Dermis blood vessel endothelial cell (primary cell): ENCODE measurements around the gene TMEM39B. TPM values are rescaled to one million over a fixed set of nuclear protein-coding genes. Genes with fewer than 3 reads are reported as not detected.
"Not testable (repeated sequence)": the region's sequence is repeated elsewhere in the genome, so short reads cannot be mapped to it uniquely, and the experiment has no call there.

Experiments
- DNase-seq: peaks from one replicate; pipeline ENCODE4 v3.0.0; 2010
- total RNA-seq: library from RNA; depleted of rRNA; stranded (reverse); fragments of >200 nt; gene quantifications from 2 replicates; pipeline ENCODE4 v1.2.3, GENCODE V29; 2014

The TMEM39B gene
- 9.9 and 18.3 TPM in 2 replicates for total RNA-seq

- peak; percentile 96 for DNase-seq
These were observed at the start of gene TMEM39B for GRCh38 chr1:32072622-32073298. Gene TMEM39B (plus strand): TSS chr1:32072939. CDS start chr1:32073048, 109 bp downstream.

DNA sequence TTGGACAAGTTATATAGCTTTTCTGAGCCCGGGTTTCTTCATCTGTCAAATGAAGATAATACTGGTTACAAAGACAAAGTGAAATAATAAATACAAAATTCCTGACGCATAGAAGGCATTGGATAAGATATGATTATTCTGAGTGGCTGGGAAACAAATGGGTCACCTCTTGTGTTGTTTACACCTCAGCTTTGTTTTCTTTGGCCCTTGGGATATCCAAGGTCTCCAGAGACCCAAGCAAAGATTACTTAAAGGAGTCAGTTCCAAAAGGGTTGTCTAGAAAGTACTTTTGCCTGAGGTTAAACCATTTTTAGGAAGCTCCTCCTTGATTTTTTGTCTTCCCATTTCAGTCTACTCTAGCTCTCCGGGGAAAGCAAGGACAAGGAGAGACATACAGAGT is 49.4 kb upstream of the TMEM39B start:
- DNase-seq: no peak

DNA sequence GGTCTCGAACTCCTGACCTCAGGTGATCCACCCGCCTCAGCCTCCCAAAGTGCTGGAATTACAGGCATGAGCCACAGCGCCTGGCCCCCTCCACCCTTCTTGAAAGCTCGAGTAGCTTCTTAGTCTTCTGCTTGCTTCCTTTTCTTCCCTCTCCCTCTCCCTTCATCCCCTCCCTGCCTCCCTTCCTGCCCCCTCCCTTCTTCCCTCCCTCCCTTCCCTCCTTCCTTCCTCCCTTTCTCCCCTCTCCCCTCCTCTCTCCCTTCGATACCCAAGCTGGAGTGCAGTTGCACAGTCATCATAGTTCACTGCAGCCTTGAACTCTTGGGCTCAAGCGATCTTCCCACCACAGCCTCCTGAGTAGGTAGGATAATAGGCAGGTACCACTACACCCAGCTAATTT is 47.2 kb upstream of the TMEM39B start:
- DNase-seq: no peak

DNA sequence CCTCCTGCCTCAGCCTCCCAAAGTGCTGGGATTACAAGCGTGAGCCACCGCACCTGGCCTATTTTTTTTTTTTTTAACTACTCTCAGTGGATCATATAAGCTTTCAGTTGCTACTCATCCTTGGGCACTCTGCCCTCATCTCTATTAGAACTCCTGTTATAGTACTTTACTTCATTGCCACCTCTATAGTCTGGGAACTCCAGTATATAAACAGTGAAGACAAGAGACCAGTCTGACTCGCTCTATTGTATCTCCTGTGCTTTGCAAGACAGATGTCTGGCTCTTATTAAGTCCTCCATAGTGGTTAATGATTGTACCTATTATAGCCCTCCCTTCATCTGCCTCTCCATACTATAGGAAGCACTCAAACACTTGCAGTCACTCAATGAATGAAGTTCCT is 44.0 kb upstream of the TMEM39B start:
- peak; percentile 24 for DNase-seq

DNA sequence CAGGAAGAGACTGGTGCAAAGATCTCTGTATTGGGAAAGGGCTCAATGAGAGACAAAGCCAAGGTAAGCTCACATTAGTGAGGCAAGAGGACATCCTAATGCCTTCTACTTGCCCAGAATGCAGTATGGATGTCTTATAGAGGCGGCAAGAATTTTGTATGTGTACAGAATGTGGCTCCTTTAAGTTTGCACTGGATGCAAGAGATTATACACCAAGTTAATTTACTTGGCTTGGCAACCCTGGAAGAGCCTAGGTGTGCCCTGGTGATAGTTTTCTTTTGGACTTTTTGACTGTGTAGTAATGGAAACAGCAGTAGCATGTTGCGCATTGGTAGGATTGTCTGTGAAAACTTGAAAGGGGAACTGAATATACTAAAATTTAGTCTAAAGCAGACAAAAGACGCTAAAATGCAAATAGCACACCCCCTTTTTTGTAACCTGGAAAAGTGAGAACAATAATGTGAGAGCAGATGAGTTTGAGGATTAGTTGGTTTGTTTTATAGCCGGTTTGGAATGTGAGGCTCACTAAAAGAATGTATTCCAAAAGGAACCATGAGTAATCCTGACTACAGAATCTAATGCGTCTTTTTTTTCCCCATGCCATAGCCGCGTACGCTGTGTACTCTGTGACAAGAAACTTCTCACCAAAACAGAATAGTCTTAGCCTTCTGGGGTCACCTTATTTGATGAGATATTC is 41.0 kb upstream of the TMEM39B start:
- peak; percentile 65 for DNase-seq

DNA sequence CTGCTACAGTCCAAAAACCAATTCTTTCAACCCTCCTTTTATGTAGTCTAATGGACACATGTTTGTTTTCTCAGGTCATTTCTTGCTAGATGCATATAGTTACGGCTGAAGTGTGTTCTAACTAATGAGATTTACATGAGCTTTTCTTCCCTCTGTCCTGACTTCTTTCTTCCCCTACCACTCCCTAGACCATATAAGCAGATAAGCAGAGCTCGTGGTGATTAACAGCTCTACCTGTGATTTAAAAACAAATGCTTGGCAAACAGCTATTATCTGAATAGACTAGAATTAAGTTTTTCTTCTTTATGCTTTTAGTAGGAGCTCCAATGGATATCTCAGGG is 40.5 kb upstream of the TMEM39B start:
- no peak for DNase-seq

- no peak for DNase-seq
These were observed 37.6 kb upstream of the TMEM39B start for GRCh38 chr1:32035119-32035518.

- DNase-seq: no peak
These were observed 32.0 kb upstream of the TMEM39B start for GRCh38 chr1:32040711-32041110.

- no peak for DNase-seq
These were observed 30.4 kb upstream of the TMEM39B start for GRCh38 chr1:32042330-32042729.

- DNase-seq: no peak
These were observed 28.5 kb upstream of the TMEM39B start for GRCh38 chr1:32044234-32044633.

DNA sequence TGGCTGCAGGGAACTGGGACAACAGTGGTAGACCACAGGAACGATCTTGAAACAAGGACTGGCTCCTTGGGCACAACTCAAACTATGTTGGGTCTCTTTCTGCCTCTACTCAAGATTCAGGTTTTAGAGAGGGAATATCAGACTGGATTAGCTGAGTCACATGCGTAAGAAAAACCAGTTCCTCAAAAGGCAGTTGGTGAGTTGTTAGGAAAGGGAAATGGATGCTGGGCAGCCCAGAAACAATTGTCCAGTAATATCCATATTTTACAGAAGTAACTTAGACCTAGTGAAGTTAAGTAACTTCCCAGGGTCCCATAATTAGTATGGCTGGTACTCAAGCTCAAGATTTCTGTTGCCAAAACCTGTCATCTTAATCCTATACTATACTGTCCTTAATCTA is 27.0 kb upstream of the TMEM39B start:
- DNase-seq: no peak

GRCh38 chr1:32047701-32048100 is 25.0 kb upstream of the TMEM39B start:
- no peak for DNase-seq

DNA sequence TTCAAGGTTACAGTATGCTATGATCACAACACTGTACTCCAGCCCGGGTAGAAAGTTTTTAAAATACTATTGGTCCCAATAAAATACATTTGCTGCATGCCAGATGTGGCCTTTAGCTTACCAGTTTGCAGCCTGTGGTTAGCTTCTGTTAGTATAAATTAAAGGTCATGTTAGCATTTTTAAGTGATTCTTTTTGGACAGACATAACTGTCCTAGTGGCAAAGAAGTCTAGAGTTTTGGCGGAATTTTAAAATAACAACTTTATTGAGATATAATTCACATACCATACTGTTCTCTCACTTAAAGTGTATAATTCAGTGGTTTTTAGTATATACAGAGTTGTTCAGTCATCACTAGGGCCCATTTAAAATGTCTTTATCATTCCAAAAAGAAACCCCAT is 24.3 kb upstream of the TMEM39B start:
- no peak for DNase-seq

GRCh38 chr1:32051706-32052105 is 21.0 kb upstream of the TMEM39B start:
- DNase-seq: no peak

DNA sequence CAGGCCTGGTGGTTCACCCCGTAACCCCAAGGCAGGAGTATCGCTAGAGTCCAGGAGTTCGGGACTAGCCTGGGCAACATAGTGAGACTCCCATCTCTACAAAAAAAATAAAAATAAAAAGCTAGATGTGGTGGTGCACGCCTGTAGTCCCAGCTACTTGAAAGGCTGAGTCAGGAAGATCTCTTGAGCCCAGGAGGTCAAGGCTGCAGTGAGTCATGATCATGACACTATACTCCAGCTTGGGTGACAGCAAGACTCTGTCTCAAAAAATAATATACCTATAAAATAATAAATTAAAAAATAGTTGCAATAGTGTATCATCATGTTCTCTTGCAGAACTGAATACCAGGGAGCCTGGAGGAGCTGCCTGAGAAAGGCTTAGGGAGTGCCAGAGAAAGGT is 19.9 kb upstream of the TMEM39B start:
- DNase-seq: no peak

DNA sequence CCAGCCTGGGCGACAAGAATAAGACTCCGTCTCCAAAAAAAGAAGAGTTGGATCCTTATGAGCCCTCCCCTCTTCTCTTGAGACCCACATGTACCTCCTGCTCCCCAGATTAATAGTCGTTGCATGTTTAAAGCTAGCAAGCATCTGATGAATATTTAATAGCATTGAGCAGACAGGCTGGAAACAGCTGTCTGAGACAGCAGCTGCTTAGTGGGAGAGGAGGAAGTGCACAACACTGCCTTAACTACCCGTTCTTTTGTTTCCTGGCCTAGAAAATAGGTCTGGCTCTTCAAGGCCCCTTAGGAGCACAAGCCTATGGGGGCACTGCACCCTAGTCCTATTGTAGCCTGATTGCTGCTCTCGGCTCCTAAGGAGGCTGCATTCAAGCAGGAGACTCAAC is 17.3 kb upstream of the TMEM39B start:
- DNase-seq: no peak

DNA sequence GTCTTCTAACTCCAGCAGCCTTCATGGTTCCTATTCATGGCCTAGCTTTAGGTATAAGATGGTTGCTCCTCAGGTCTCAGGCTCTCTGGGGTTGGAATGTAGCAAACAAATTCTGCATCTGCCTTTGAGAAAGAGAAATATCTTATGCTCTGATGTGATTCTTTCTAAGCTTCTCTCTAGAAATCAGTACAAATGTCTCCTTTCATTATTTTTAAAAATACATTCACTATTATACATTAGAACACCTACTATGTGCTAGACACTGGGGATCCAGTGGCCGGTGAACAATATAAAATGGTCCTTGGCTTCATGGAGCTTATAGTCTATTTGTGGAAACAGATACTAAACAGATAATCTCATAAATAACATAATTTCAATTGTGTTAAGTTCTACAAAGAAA is 16.1 kb upstream of the TMEM39B start:
- DNase-seq: no peak

DNA sequence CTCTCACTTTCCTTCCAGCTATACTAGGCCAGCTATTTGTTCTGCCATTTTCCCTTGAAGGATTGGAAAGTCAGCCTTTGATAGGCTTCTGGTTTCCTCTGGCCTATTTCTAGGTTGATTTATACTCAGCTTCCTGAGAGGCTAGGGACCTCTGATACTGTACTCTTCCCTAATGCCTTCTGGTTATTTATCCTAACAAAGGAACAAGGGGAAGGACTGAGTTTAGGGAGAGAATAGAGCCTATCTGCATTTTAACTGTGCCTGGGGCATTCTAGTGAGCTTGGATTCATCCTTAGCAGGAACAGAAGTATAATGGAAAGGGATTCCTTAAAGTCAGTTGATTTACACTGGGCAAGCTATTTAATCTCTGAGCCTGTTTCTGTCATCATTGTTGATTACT is 11.8 kb upstream of the TMEM39B start:
- no peak for DNase-seq

GRCh38 chr1:32062867-32063230 is 9.9 kb upstream of the TMEM39B start:
- DNase-seq: no peak

- DNase-seq: peak; percentile 79
These were observed 9.5 kb upstream of the TMEM39B start for GRCh38 chr1:32063261-32063681.

DNA sequence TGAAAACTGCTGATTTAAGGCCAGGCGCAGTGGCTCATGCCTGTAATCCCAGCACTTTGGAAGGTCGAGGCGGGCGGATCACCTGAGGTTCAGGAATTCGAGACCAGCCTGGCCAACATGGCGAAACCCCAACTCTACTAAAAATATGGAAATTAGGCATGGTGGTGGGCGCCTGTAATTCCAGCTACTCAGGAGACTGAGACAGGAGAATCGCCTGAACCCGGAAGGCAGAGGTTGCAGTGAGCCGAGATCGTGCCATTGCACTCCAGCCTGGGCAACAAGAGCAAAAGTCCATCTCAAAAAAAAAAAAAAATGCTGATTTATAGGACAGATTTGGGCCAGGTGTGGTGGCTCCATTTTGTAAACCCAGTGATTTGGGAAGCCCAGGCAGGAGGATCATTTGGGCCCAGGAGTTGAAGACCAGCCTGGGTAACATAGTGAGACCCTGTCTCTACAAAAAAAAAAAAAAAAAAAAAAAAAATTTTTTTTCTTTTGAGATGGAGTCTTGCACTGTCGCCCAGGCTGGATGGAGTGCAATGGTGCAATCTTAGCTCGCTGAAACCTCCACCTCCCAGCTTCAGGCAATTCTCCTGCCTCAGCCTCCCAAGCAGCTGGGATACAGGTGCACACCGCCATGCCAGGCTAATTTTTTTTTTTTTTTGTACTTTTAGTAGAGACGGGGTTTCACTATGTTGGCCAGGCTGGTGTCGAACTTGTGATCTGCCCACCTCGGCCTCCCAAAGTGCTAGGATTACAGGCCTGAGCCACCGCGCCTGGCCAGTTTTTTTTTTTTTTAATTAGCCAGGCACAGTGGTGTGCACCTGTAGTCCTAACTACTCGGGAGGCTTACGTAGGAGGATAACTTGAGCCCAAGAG is 6.9 kb upstream of the TMEM39B start:
- DNase-seq: not testable (repeated sequence)

DNA sequence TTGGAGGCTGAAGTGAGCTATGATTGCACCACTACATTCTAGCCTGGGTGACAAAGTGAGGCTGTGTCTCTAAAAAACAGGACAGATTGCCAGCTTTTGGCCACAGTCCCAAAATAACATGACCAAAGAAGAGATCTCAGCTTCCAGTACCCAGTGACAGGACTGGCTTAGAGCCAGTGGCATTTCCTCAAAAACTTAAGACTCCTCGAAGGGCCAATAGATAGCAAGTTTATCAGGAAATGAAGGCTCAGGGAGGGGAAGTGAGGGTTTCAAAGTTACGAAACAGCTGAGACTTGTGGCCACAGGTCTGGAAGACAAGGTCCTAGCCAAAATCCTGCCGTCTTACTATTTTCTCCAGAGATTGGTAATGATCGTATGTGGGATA is 6.3 kb upstream of the TMEM39B start:
- DNase-seq: peak; percentile 97

- DNase-seq: no peak
These were observed 3.7 kb upstream of the TMEM39B start for GRCh38 chr1:32068957-32069588.
